Panc1 (cell line): ENCODE results near the gene EMID1. TPM values are rescaled to one million over a fixed set of nuclear protein-coding genes. Genes with fewer than 3 reads are reported as not detected.

Source experiments
- ATAC-seq: fragments of 200-7000 bp; cut with Tn5 transposase; 2 replicates; pipeline ENCODE4 v1.9.1; 2020; ENCODE audit warnings: mild to moderate bottlenecking, moderate library complexity
- BruUV-seq: library from RNA; stranded (reverse); fragments of 400-500 nt; replicated peaks from 2 replicates; lab custom pipeline; 2021; lab: Mats Ljungman, UMichigan
- CTCF ChIA-PET: fragments of 300-600 bp; sonication (Branson Sonifier 250); formaldehyde crosslinking; loops from one replicate; lab custom pipeline; 2022; ENCODE audit warnings: antibody characterized with exemption; lab: Charles Lee
- POLR2A ChIA-PET: fragments of 300-600 bp; sonication (Branson Sonifier 250); formaldehyde crosslinking; loops from one replicate; lab custom pipeline; 2022; ENCODE audit warnings: antibody characterized with exemption; lab: Charles Lee
- DNase-seq: peaks from one replicate; pipeline ENCODE4 v3.0.0-alpha.2; 2010; ENCODE audit warnings: low read depth, low spot score
- H3K27ac ChIP-seq: 2 replicates; pipeline ENCODE4 v1.5.1; 2011; ENCODE audit warnings: mild to moderate bottlenecking, low read length, inconsistent platforms
- H3K27me3 ChIP-seq: fragments of 200-500 bp; sonication (Bioruptor generic); 2 replicates; pipeline ENCODE4 v1.6.0; 2014; ENCODE audit warnings: low read length, inconsistent platforms; ENCODE audit not compliant: control insufficient read depth, insufficient read depth
- H3K36me3 ChIP-seq: fragments of 200-500 bp; sonication (Bioruptor generic); 2 replicates; pipeline ENCODE4 v1.5.1; 2014; ENCODE audit warnings: inconsistent platforms, mild to moderate bottlenecking, low read length, moderate library complexity; ENCODE audit not compliant: control insufficient read depth, insufficient read depth
- H3K4me1 ChIP-seq: 2 replicates; pipeline ENCODE4 v1.5.1; 2011; ENCODE audit warnings: inconsistent platforms, mild to moderate bottlenecking, low read length, moderate library complexity; ENCODE audit not compliant: control insufficient read depth, insufficient read depth
- H3K4me3 ChIP-seq, 2 experiments: 2 replicates each; pipeline ENCODE4 v1.5.1; 2011 to 2012; ENCODE audit warnings: low read depth in 2 of 2, low read length in 2 of 2, mild to moderate bottlenecking in 2 of 2, inconsistent platforms in 1 of 2, moderate library complexity in 1 of 2
- H3K9me3 ChIP-seq: fragments of 200-500 bp; sonication (Bioruptor generic); 2 replicates; pipeline ENCODE4 v1.5.1; 2014; ENCODE audit warnings: low read depth, mild to moderate bottlenecking, inconsistent platforms, low read length, moderate library complexity; ENCODE audit not compliant: control insufficient read depth, insufficient read depth
- CTCF ChIP-seq: fragments of 450-650 bp; IDR thresholded peaks from 2 replicates; pipeline ENCODE4 v1.5.1; 2017; ENCODE audit warnings: mild to moderate bottlenecking
- POLR2AphosphoS5 ChIP-seq: IDR thresholded peaks from 2 replicates; pipeline ENCODE4 v1.6.1; 2012; ENCODE audit warnings: mild to moderate bottlenecking, low read depth, low read length, moderate library complexity
- REST ChIP-seq, 2 experiments: IDR thresholded peaks; 2 replicates each; pipeline ENCODE4 v1.6.1; 2011 to 2012; ENCODE audit warnings: low read depth in 2 of 2, control low read depth in 1 of 2, low read length in 1 of 2, mild to moderate bottlenecking in 1 of 2, moderate library complexity in 1 of 2; ENCODE audit not compliant: insufficient read depth in 1 of 2
- SIN3A ChIP-seq: IDR thresholded peaks from 2 replicates; pipeline ENCODE4 v1.6.1; 2012; ENCODE audit warnings: low read depth, mild to moderate bottlenecking, low read length, moderate library complexity, borderline replicate concordance; ENCODE audit not compliant: insufficient read depth
- TCF7L2 ChIP-seq: IDR thresholded peaks from 2 replicates; pipeline ENCODE4 v1.6.1; 2011; ENCODE audit warnings: mild to moderate bottlenecking, low read depth, low read length, inconsistent platforms
- in situ Hi-C: cut with HindIII; loops from 2 replicates; pipeline ENCODE4 v1.10.0; 2016; ENCODE audit warnings: low sequenced_read_pairs, low pct_unique_long_range_greater_than_20kb
- intact Hi-C: fragments of 100-400 bp; cut with micrococcal nuclease; formaldehyde crosslinking; loops from one replicate; pipeline ENCODE4 v1.10.0; 2022; ENCODE audit not compliant: unreplicated experiment
- total RNA-seq: library from RNA; stranded (reverse); gene quantifications from one replicate; pipeline ENCODE4 v1.2.1, GENCODE V29; 2021; ENCODE audit not compliant: unreplicated experiment

EMID1 gene
- total RNA-seq, 1 experiment from 2014 or later: 1.1 TPM

- H3K36me3 ChIP-seq: no peaks in the 10 kb centered on the region
- ATAC-seq (no peak), DNase-seq (no peak)
- POLR2A ChIA-PET: no interaction called here
- CTCF ChIA-PET: no interaction called here
- no peaks in the 10 kb centered on the region; the same call in 1 of the 2 replicates for H3K27me3 ChIP-seq
- TF ChIP-seq REST (IDR thresholded peaks at IDR 0.05; ENCODE audit: insufficient read depth in 1 of 2, low read depth in 2 of 2, low read length in 1 of 2): no peak
- TF ChIP-seq CTCF: no peak
- no peak for TF ChIP-seq POLR2AphosphoS5
- no peak for TF ChIP-seq SIN3A
- TF ChIP-seq TCF7L2: no peak
- no peaks in the 10 kb centered on the region for H3K9me3 ChIP-seq
- in situ Hi-C loops: no loop called here
- peaks cover 3% of the 10 kb centered on the region; the same call in 1 of the 2 replicates for H3K4me1 ChIP-seq
- no peak overlapping the region for H3K27ac ChIP-seq
- BruUV-seq: no TSS peak
- intact Hi-C loops: no loop called here
- H3K4me3 ChIP-seq: no peak overlapping the region
Observed at GRCh38 chr22:29207562-29208501, 2.1 kb downstream of the EMID1 start.

GRCh38 chr22:29208502-29208862 lies 2.8 kb downstream of the EMID1 start:
- no peak for DNase-seq
- in situ Hi-C loops: no loop called here
- intact Hi-C loops: no loop called here
- Histone ChIP-seq H3K27ac (no peak overlapping the region), H3K27me3 (no peaks in the 10 kb centered on the region; the same call in 1 of the 2 replicates), H3K4me1 (peaks cover 3% of the 10 kb centered on the region; the same call in 1 of the 2 replicates), H3K9me3 (no peaks in the 10 kb centered on the region), H3K36me3 (no peaks in the 10 kb centered on the region), H3K4me3 (no peak overlapping the region)
- no peak for ATAC-seq
- ChIA-PET CTCF (no interaction called here), POLR2A (no interaction called here)
- TF ChIP-seq POLR2AphosphoS5 (no peak), SIN3A (no peak), CTCF (no peak), REST (IDR thresholded peaks at IDR 0.05; ENCODE audit: insufficient read depth in 1 of 2, low read depth in 2 of 2, low read length in 1 of 2) (no peak), TCF7L2 (no peak)
- no TSS peak for BruUV-seq
